Measurements from ENCODE around the gene TSLP.

- no peak for TF ChIP-seq POLR2A (IDR thresholded peaks at IDR 0.05; ENCODE audit: low read depth, low read length)
- no peak for TF ChIP-seq POLR2AphosphoS5 (IDR thresholded peaks at IDR 0.05; ENCODE audit: low read depth, low read length)
These were observed 8.3 kb downstream of the TSLP start for GRCh38 chr5:111079846-111080245.

All from GM12892 (cell line).